ENCODE results near the gene DMKN.

DNA sequence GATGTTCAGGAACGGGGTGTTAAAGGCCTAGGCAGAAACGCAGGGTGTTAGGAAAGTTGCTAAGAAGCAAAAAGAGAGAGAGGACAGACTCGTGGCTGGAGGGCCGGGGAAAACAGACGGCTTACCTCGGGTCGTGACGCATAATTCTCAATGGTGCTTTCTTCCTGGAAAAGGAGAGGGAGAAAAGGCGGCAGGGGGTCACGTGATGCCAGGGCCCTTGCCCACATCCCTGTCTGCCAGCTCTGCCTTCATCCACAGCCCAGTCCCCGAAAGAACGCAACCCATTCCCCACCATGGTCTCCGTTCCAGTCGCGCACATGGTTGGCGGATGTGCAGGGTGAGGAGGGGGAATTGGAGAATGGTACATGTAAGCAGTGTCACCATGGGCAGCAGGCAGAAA lies 24.8 kb downstream of the DMKN start:
- TF ChIP-seq KDM4A (IDR thresholded peaks at IDR 0.05; ENCODE audit: low read depth, low read length, severe bottlenecking) (no peak), NANOG (IDR thresholded peaks at IDR 0.05; ENCODE audit: insufficient read depth, low read depth, low read length, poor library complexity, severe bottlenecking) (no peak), JUN (IDR thresholded peaks at IDR 0.05; ENCODE audit: low read depth, low read length) (no peak), EZH2 (IDR thresholded peaks at IDR 0.05; ENCODE audit: low read depth, low read length, severe bottlenecking) (no peak), GABPA (IDR thresholded peaks at IDR 0.05; ENCODE audit: borderline replicate concordance, insufficient read depth, low read length) (no peak), CEBPB (IDR thresholded peaks at IDR 0.05; ENCODE audit: low read depth, low read length) (no peak), YY1 (IDR thresholded peaks at IDR 0.05; ENCODE audit: low read depth, low read length) (no peak), CHD2 (IDR thresholded peaks at IDR 0.05; ENCODE audit: low read length) (no peak), POLR2AphosphoS5 (IDR thresholded peaks at IDR 0.05; ENCODE audit: low read depth, low read length) (no peak)
- TF ChIP-seq, protein P1, sequence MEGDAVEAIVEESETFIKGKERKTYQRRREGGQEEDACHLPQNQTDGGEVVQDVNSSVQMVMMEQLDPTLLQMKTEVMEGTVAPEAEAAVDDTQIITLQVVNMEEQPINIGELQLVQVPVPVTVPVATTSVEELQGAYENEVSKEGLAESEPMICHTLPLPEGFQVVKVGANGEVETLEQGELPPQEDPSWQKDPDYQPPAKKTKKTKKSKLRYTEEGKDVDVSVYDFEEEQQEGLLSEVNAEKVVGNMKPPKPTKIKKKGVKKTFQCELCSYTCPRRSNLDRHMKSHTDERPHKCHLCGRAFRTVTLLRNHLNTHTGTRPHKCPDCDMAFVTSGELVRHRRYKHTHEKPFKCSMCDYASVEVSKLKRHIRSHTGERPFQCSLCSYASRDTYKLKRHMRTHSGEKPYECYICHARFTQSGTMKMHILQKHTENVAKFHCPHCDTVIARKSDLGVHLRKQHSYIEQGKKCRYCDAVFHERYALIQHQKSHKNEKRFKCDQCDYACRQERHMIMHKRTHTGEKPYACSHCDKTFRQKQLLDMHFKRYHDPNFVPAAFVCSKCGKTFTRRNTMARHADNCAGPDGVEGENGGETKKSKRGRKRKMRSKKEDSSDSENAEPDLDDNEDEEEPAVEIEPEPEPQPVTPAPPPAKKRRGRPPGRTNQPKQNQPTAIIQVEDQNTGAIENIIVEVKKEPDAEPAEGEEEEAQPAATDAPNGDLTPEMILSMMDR (IDR thresholded peaks at IDR 0.05; ENCODE audit: control extremely low read depth in 1 of 3, insufficient read depth in 1 of 3, low read depth in 1 of 3, low read length in 3 of 3) = no peak

Data from H1 (cell line).